Stimulated activated CD8-positive, alpha-beta memory T cell treated with anti-CD3 and anti-CD28 coated beads, Interleukin-4, amount 100 ng/mL, for 4 hours (primary cell): ENCODE measurements around the gene DCC.

Experiments
- DNase-seq, 2 donors: peaks; one replicate each; pipeline ENCODE4 v3.0.0-alpha.2; 2020; ENCODE audit warnings: low read depth in 2 of 2, low spot score in 1 of 2

DCC gene

DNA sequence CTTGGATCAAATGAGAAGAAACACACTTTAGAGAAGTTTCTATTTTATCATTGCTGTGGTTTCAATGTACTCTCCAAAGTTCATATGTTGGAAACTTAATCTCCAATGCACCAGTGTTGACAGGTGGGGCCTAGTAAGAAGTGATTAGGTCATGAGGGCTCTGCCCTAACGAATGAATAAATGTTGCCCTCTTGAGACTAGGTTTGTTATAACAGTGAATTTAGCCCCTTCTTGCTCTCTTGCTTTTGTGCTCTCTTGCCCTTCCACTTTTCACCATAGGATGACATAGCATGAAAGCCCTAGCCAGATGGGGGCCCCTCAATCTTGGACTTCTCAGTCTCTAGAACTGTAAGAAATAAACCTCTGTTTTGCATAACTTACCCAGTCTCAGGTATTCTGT lies 664.8 kb downstream of the DCC start:
- no peak for DNase-seq

DNA sequence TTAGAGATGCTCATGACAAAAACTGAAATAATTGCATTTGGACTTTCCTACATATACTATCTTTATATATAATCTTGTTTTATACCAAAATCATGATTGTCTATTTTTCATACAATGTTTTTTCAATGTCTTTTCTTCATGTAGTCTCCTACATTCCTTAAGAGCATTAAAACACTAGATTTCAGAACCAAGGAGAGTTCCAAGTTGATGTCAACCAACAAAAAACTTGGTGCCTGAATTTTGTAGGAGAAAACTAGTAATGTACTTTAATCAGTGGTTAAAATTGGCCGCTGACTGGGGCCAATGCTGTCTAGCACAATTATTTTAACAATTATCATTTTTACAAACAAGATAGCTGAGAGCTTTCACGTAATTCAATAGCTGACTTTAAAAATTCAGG lies 678.8 kb downstream of the DCC start:
- DNase-seq, result no peak

DNA sequence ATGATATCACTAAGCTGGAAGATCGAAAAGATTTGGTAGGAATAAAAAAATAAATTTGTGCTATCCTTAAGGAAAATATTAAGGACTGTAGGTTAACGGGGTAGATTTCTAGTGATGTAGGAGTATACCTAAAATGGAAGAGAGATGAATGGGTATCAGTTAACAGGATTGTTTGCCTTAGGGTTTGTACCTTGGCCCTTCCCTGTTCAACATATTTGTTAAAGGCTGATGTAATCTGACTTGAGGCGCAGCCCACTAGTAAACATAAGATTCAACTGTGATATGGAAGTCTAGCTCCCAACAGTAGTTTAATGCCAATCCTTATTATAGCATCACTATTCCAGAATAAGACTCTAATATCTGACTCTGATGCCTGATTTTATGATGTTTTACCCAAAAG lies 685.2 kb downstream of the DCC start:
- DNase-seq, result no peak

DNA sequence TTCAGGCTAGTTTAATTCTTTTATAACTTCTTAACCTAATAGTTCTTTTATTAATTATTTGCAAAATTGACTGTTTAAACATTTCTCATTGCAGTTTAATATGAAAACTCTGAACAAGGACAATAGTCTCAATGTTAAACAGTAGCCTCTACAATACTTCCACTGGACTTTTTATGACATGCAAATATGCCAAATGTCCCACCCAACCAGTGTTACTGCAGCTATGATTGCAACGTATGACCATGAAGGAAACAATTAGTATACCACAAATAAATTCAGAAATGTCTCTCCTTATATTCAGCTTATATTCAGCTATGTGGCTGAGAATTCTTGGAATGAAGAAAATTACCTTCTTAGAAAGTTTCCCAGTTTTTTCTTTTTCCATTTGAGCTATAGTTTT lies 688.6 kb downstream of the DCC start:
- no peak for DNase-seq

- no peak for DNase-seq
Measured at GRCh38 chr18:53033128-53033527, 693.1 kb downstream of the DCC start.

GRCh38 chr18:53038608-53039007 lies 698.6 kb downstream of the DCC start:
- no peak for DNase-seq

- no peak for DNase-seq
Measured at GRCh38 chr18:53040286-53040685, 700.3 kb downstream of the DCC start.

- no peak for DNase-seq
Measured at GRCh38 chr18:53056064-53056463, 716.1 kb downstream of the DCC start.

DNA sequence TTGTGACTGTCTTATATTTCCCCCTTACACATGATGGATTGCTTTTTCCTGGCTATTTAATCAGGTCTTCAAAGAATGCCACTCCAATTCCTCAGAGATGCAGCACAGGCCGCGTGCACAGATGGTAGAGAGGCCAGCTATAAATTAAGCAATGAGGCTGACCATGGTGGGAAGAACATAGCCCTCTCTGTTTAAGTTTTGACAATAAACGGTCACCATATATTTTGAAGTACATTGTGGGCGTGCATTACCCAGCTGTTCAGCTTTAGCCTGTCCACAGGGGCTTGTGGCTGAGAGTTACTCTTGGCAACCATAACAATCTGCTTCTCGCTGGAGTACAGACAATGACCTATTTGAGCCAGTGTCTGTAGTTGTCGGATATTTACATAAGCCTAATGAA lies 730.8 kb downstream of the DCC start:
- no peak for DNase-seq

GRCh38 chr18:53080687-53081086 lies 740.7 kb downstream of the DCC start:
- DNase-seq, result no peak

DNA sequence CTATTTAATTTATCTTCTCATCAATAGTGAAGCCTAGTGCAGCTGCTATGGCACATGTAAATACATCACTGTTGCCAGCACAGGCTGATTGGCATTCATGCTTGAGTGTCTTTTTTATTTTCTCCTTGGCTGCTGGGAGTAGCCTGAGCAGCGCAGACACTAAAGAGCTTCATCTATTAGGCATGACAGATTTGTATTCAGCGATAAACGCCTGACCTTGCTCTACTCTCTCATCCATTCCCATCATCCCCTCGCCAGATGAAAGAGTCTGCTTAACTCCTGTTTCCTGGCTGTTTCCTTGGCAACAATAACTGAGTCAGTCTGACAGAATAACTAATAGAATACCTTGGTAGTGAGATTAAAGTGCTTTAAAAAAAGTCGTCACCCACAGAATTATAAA lies 753.6 kb downstream of the DCC start:
- DNase-seq, result no peak

DNA sequence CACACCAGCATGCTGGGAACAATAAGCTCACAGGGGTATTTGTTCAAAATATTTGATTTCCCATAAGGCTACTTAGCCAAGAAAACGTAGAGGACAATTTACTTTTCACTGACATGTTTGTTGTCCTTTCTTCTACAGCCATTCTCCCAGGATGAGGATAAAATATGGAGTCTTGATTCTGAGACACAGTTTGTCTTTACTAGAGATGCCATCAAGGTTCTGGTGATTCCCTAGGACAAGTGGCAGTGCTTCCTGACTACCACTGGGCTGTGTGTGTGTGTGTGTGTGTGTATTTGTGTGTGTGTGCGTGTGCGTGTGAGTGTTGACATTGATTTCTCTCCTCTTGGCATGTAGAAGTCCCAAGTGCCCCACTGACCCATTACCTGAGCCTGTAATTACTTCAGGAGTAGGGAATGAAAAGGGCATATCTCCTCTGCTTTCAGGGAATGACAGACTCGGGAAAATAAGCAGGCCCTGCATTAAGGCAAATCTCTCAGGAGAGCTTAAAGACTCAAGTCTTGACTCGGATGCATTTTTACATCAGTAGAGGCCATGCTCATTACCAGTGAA lies 761.6 kb downstream of the DCC start:
- DNase-seq, result no peak

GRCh38 chr18:53114441-53114840 lies 774.4 kb downstream of the DCC start:
- no peak for DNase-seq

GRCh38 chr18:53115876-53116585 lies 776.0 kb downstream of the DCC start:
- no peak for DNase-seq

- DNase-seq, result no peak
Measured at GRCh38 chr18:53117851-53118250, 777.9 kb downstream of the DCC start.

- no peak for DNase-seq
Measured at GRCh38 chr18:53126210-53126609, 786.2 kb downstream of the DCC start.

- DNase-seq, result no peak
Measured at GRCh38 chr18:53131001-53131400, 791.0 kb downstream of the DCC start.

DNA sequence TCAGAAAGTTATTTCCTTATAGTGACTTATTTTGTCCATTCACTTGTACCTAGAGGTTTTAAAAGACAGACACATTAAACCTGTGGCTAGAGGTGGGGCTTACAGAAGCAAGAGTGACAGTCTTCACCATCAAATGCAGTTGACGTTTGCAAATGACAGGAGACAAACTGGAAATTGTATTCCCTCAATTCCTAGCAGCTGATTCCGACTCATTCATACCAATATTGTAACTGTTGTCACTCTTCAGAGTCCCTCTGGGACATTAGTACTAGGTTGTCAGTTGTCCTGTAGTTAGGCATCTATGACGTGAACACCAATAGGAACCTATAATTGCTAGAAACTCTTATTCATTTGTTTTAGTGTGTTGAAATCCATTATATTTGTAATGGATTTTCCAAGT lies 794.7 kb downstream of the DCC start:
- DNase-seq, result no peak

DNA sequence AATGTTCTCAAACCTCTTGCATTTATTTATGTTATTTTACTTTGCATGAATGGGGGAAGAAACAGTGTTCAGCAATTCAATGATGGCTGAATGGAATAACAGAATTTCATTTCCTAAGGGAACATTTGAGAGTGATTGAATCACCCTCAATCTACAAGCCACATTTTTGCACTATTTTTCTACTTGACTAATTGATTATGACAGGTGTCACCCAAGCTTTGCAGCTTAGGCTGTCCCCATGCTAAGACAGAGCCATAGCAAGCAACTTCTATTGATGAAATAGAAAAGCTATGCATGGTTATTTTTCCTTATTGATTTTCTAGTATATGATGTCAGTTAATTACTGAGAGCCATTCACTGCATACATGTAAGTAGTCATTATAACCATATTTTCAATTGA lies 795.7 kb downstream of the DCC start:
- DNase-seq, result no peak

DNA sequence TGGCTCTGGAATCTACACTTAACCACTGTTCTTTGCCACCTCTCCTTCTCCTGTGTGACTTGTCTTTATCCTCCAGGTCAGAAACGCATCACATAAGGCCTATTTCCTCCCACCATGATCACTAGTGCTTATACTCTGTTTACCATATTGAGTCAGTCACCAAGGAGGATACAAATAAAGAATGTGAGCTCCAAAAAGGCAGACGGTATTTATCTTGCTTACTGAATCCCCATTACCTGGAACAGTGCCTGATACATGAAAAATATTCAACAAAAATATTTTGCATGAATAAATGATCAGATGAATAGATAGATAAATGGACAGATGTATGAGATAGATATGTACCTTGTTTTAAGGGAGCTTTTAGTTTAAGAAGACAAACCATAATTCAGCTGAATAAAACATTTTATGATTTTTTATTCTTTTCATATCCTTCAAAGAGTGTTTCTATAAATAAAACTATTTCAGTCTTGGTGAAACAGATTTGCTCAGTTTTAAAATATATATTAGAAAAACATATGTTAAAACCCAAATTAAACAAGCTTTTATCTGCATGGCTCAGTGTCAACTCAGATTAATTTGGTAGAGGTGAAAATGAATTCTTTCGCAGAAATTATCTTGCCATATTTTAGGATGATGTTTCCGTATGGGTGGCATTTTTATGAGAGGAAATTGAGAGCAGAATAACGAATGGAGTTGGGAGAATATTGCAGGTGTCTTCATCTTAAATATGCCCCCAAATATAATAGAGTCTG lies 799.9 kb downstream of the DCC start:
- no peak for DNase-seq

- DNase-seq, result no peak
Measured at GRCh38 chr18:53142005-53142404, 802.0 kb downstream of the DCC start.

- DNase-seq, result no peak
Measured at GRCh38 chr18:53147472-53147871, 807.5 kb downstream of the DCC start.

GRCh38 chr18:53148123-53148522 lies 808.1 kb downstream of the DCC start:
- no peak for DNase-seq
